H1 (cell line): ENCODE data around the gene MYL3. TPM values are rescaled to one million over a fixed set of nuclear protein-coding genes. Genes with fewer than 3 reads are reported as not detected.

Source experiments
- CTCF ChIA-PET: fragments of 300-600 bp; sonication (Branson Sonifier 250); formaldehyde crosslinking; loops from one replicate; lab custom pipeline; 2021; ENCODE audit not compliant: partially characterized antibody; lab: Charles Lee
- POLR2A ChIA-PET: fragments of 300-600 bp; sonication (Branson Sonifier 250); formaldehyde crosslinking; loops from one replicate; lab custom pipeline; 2021; ENCODE audit warnings: inconsistent platforms; ENCODE audit not compliant: partially characterized antibody; lab: Charles Lee
- DNase-seq, 2 experiments: peaks; one replicate each; pipeline versions ENCODE4 v3.0.0 to v3.0.0-alpha.2; 2010 to 2022; ENCODE audit warnings: low spot score in 2 of 2, low read depth in 1 of 2, mixed read lengths in 1 of 2
- FAIRE-seq: peaks from 2 replicates; lab custom pipeline; 2011; peaks lifted over from hg19 to GRCh38; lab: Jason Lieb, UNC
- H2AFZ ChIP-seq: 2 replicates; pipeline ENCODE4 v1.8.1; 2012; ENCODE audit warnings: low read length, inconsistent platforms
- H2AK5ac ChIP-seq: 2 replicates; pipeline ENCODE4 v1.6.1; 2013; ENCODE audit warnings: low read depth, low read length
- H2BK120ac ChIP-seq: replicated peaks from 2 replicates; pipeline ENCODE3; 2013; ENCODE audit warnings: low read depth, low read length, inconsistent platforms
- H2BK12ac ChIP-seq: 2 replicates; pipeline ENCODE4 v1.6.1; 2013; ENCODE audit warnings: low read depth, low read length
- H2BK15ac ChIP-seq: 2 replicates; pipeline ENCODE4 v1.6.1; 2013; ENCODE audit warnings: low read length
- H2BK20ac ChIP-seq: 2 replicates; pipeline ENCODE4 v1.6.1; 2013; ENCODE audit warnings: low read length
- H2BK5ac ChIP-seq: 2 replicates; pipeline ENCODE4 v1.6.1; 2013; ENCODE audit warnings: low read depth, low read length
- H3K14ac ChIP-seq: 2 replicates; pipeline ENCODE4 v1.6.1; 2013; ENCODE audit warnings: inconsistent platforms; ENCODE audit not compliant: insufficient read length
- H3K18ac ChIP-seq: 2 replicates; pipeline ENCODE4 v1.6.1; 2013; ENCODE audit warnings: low read length; ENCODE audit errors: extremely low read depth
- H3K23ac ChIP-seq: 2 replicates; pipeline ENCODE4 v1.6.1; 2013; ENCODE audit warnings: inconsistent platforms; ENCODE audit not compliant: insufficient read length
- H3K23me2 ChIP-seq: 2 replicates; pipeline ENCODE4 v1.6.1; 2013; ENCODE audit warnings: low read depth, low read length
- H3K27ac ChIP-seq: 2 replicates; pipeline ENCODE4 v1.6.1; 2011; ENCODE audit warnings: low read depth, low read length, inconsistent platforms
- H3K27me3 ChIP-seq, 4 experiments: replicated peaks in 1 of 4; 1 replicate in 1 of 4; 2 replicates in 3 of 4; pipeline versions ENCODE4 v1.6.1 to v1.8.1; 2011 to 2013; ENCODE audit warnings: low read length in 3 of 4, mild to moderate bottlenecking in 3 of 4, inconsistent platforms in 2 of 4, mixed read lengths in 2 of 4, moderate library complexity in 1 of 4; ENCODE audit not compliant: control insufficient read depth in 3 of 4, insufficient read depth in 3 of 4; ENCODE audit errors: extremely low read depth in 1 of 4
- H3K36me3 ChIP-seq, 4 experiments: 2 replicates each; pipeline versions ENCODE4 v1.6.1 to v1.8.1; 2011 to 2013; ENCODE audit warnings: mild to moderate bottlenecking in 4 of 4, low read length in 3 of 4, moderate library complexity in 2 of 4, control low read depth in 1 of 4, inconsistent platforms in 1 of 4; ENCODE audit not compliant: insufficient read depth in 4 of 4, control insufficient read depth in 2 of 4
- H3K4ac ChIP-seq: replicated peaks from 2 replicates; pipeline ENCODE3; 2013; ENCODE audit warnings: low read length, low read depth, mixed read lengths, inconsistent platforms; ENCODE audit not compliant: insufficient read length
- H3K4me1 ChIP-seq, 4 experiments: replicated peaks in 1 of 4; 1 replicate in 1 of 4; 2 replicates in 3 of 4; pipeline versions ENCODE4 v1.6.1 to v1.8.1; 2011 to 2013; ENCODE audit warnings: low read length in 3 of 4, inconsistent platforms in 2 of 4, mixed read lengths in 1 of 4; ENCODE audit not compliant: insufficient read depth in 4 of 4, control insufficient read depth in 3 of 4
- H3K4me2 ChIP-seq, 2 experiments: 2 replicates each; pipeline versions ENCODE4 v1.6.1 to v1.8.1; 2011 to 2013; ENCODE audit warnings: low read depth in 2 of 2, low read length in 2 of 2, control low read depth in 1 of 2, inconsistent platforms in 1 of 2, mild to moderate bottlenecking in 1 of 2; ENCODE audit not compliant: insufficient read depth in 1 of 2
- H3K4me3 ChIP-seq, 4 experiments: fragments of 200-600, 300-600 bp in 1 of 4; sonication (generic), shearing (Covaris generic), sonication (Bioruptor Twin) in 1 of 4; 2 replicates each; pipeline versions ENCODE4 v1.5.1 to v1.8.1; 2011 to 2016; ENCODE audit warnings: low read length in 4 of 4, low read depth in 3 of 4, control low read depth in 2 of 4, inconsistent platforms in 2 of 4, mild to moderate bottlenecking in 2 of 4, mixed read lengths in 1 of 4, moderate library complexity in 1 of 4; ENCODE audit not compliant: insufficient read depth in 2 of 4; ENCODE audit errors: extremely low read depth in 1 of 4
- H3K56ac ChIP-seq: replicated peaks from 2 replicates; pipeline ENCODE3; 2013; ENCODE audit warnings: low read depth, mild to moderate bottlenecking, mixed read lengths, low read length, inconsistent platforms; ENCODE audit not compliant: insufficient read length
- H3K79me1 ChIP-seq: 2 replicates; pipeline ENCODE4 v1.6.1; 2013; ENCODE audit warnings: low read depth, low read length, control low read depth
- H3K79me2 ChIP-seq, 2 experiments: 2 replicates each; pipeline versions ENCODE4 v1.6.1 to v1.8.1; 2012 to 2013; ENCODE audit warnings: low read length in 2 of 2, mild to moderate bottlenecking in 2 of 2, inconsistent platforms in 1 of 2; ENCODE audit not compliant: insufficient read depth in 2 of 2, control insufficient read depth in 1 of 2
- H3K9ac ChIP-seq, 4 experiments: replicated peaks in 1 of 4; 1 replicate in 1 of 4; 2 replicates in 3 of 4; pipeline versions ENCODE4 v1.6.1 to v1.8.1; 2011 to 2013; ENCODE audit warnings: low read depth in 3 of 4, low read length in 3 of 4, control low read depth in 2 of 4, mild to moderate bottlenecking in 2 of 4, moderate library complexity in 2 of 4, inconsistent platforms in 1 of 4; ENCODE audit errors: extremely low read depth in 1 of 4
- H3K9me3 ChIP-seq, 2 experiments: 2 replicates each; pipeline versions ENCODE4 v1.6.1 to v1.8.1; 2012 to 2013; ENCODE audit warnings: mild to moderate bottlenecking in 2 of 2, moderate library complexity in 2 of 2, control low read depth in 1 of 2, inconsistent platforms in 1 of 2, low read depth in 1 of 2, low read length in 1 of 2, mixed read lengths in 1 of 2; ENCODE audit not compliant: insufficient read depth in 2 of 2
- H4K20me1 ChIP-seq, 2 experiments: replicated peaks in 1 of 2; 2 replicates each; pipeline versions ENCODE3 to v1.8.1; 2011 to 2013; ENCODE audit warnings: inconsistent platforms in 2 of 2, low read length in 2 of 2, mild to moderate bottlenecking in 1 of 2; ENCODE audit not compliant: insufficient read depth in 2 of 2, control insufficient read depth in 1 of 2
- H4K5ac ChIP-seq: 2 replicates; pipeline ENCODE4 v1.6.1; 2013; ENCODE audit warnings: low read length, low read depth, mixed read lengths, inconsistent platforms; ENCODE audit not compliant: insufficient read length
- H4K8ac ChIP-seq: 2 replicates; pipeline ENCODE4 v1.8.0; 2013; ENCODE audit warnings: mild to moderate bottlenecking, moderate library complexity, low read length, inconsistent platforms; ENCODE audit not compliant: insufficient read depth; ENCODE audit errors: extremely low read depth
- H4K91ac ChIP-seq: replicated peaks from 2 replicates; pipeline ENCODE3; 2013; ENCODE audit warnings: low read length, mixed read lengths, inconsistent platforms; ENCODE audit not compliant: insufficient read length
- CTBP2 ChIP-seq: IDR thresholded peaks from 2 replicates; pipeline ENCODE4 v1.7.0; 2011; ENCODE audit warnings: borderline replicate concordance, mild to moderate bottlenecking, moderate library complexity, mixed read lengths, low read length; ENCODE audit not compliant: insufficient read depth, insufficient read length
- EP300 ChIP-seq, 2 experiments: IDR thresholded peaks; 1 replicate in 1 of 2; 2 replicates in 1 of 2; pipeline ENCODE4 v1.6.1; 2011 to 2012; ENCODE audit warnings: low read depth in 2 of 2, low read length in 2 of 2, mild to moderate bottlenecking in 2 of 2, borderline replicate concordance in 1 of 2, inconsistent platforms in 1 of 2, moderate library complexity in 1 of 2
- SIRT6 ChIP-seq: IDR thresholded peaks from one replicate; pipeline ENCODE4 v1.7.1; 2012; ENCODE audit warnings: low read length, inconsistent platforms
- SP1 ChIP-seq: IDR thresholded peaks from 2 replicates; pipeline ENCODE4 v1.6.1; 2011; ENCODE audit warnings: low read depth, low read length
- TAF7 ChIP-seq: optimal IDR thresholded peaks from 2 replicates; pipeline ENCODE3; 2011; ENCODE audit warnings: low read depth, mild to moderate bottlenecking, inconsistent platforms, low read length, moderate library complexity, borderline replicate concordance
- TCF12 ChIP-seq: IDR thresholded peaks from 2 replicates; pipeline ENCODE4 v1.6.1; 2011; ENCODE audit warnings: low read depth, mild to moderate bottlenecking, low read length
- USF2 ChIP-seq: IDR thresholded peaks from 2 replicates; pipeline ENCODE4 v1.6.1; 2011; ENCODE audit warnings: low read length, improper control_type of control experiment
- ZNF274 ChIP-seq: IDR thresholded peaks from 2 replicates; pipeline ENCODE4 v1.7.0; 2012; ENCODE audit warnings: low read length, borderline replicate concordance; ENCODE audit errors: extremely low read depth
- WGBS, 2 experiments: shearing (Covaris generic) in 1 of 2; methylation state at CpG; one replicate each; pipeline versions ENCODE4 v1.1.6 to v1.1.7; 2013 to 2015; ENCODE audit warnings: low lambda C conversion rate in 2 of 2, mixed read lengths in 2 of 2, inconsistent platforms in 1 of 2, low coverage in 1 of 2, missing lambda C conversion rate in 1 of 2; ENCODE audit not compliant: insufficient replicate concordance in 2 of 2, insufficient coverage in 1 of 2, insufficient read length in 1 of 2; ENCODE audit errors: extremely low coverage in 1 of 2, missing lambda C conversion rate in 1 of 2; 5-methylcytosine and 5-hydroxymethylcytosine counted together
- polyA plus RNA-seq, 7 experiments: library from polyadenylated mRNA; depleted of rRNA in 3 of 7; stranded (reverse) in 5 of 7; unstranded in 2 of 7; fragments of >200 nt in 5 of 7; fragments of 200-250 nt in 2 of 7; gene quantifications; 1 replicate in 5 of 7; 2 replicates in 1 of 7; 4 replicates in 1 of 7; pipeline versions ENCODE4 v1.2.1 to v1.2.3, GENCODE V29; 2011 to 2013; ENCODE audit warnings: missing spikeins in 2 of 7, mixed read lengths in 2 of 7
- total RNA-seq: library from RNA; stranded (reverse); fragmentation: NEBNext Ultra II Directional; extraction: Animal tissue kit (Norgen Biotek cat#: 25700); gene quantifications from 2 replicates; pipeline ENCODE4 v1.2.1, GENCODE V29; 2021
- TF ChIP-seq, protein P1 (sequence below): IDR thresholded peaks from 2 replicates; pipeline ENCODE4 v1.6.1; 2012; ENCODE audit warnings: inconsistent platforms
- TF ChIP-seq, protein P2 (sequence below): IDR thresholded peaks from 2 replicates; pipeline ENCODE4 v1.6.1; 2012; ENCODE audit warnings: inconsistent platforms

The MYL3 gene
- total and polyA plus RNA-seq, 2 of the 8 experiments (the other 6 are each of a cell fraction or from before 2014, with no cell fraction given): 0.06 TPM; not detected in 1

GRCh38 chr3:46812237-46812791 is 50.9 kb downstream of the MYL3 start:
- H3K18ac ChIP-seq: peak overlapping the region; percentile 99
- no peaks in the 10 kb centered on the region for H3K79me1 ChIP-seq
- peak overlapping the region; percentile 88 to 93 for H3K4me2 ChIP-seq
- FAIRE-seq (no peak), DNase-seq (peak; percentile 34 to 92)
- peak overlapping the region; percentile 33 to 68 (median 52) for H3K4me3 ChIP-seq
- H3K23me2 ChIP-seq: peaks cover 4% of the 10 kb centered on the region
- H2BK120ac ChIP-seq: no peak overlapping the region
- peak overlapping the region; percentile 30 to 61 (median 46); a peak in 5 of 7 replicates for H3K9ac ChIP-seq
- no peak overlapping the region for H2AK5ac ChIP-seq
- H4K91ac ChIP-seq: peak overlapping the region; percentile 59
- H3K27me3 ChIP-seq: peaks cover 0 to 8% (median 0%) of the 10 kb centered on the region in 4 experiments; a peak in 2 of 7 replicates
- H3K14ac ChIP-seq: no peak overlapping the region
- peaks cover 0 to 3% of the 10 kb centered on the region in 2 experiments for H4K20me1 ChIP-seq
- peak overlapping the region; percentile 86 for H2AFZ ChIP-seq
- peak overlapping the region; percentile 72; the same call in 1 of the 2 replicates for H2BK5ac ChIP-seq
- H3K9me3 ChIP-seq: no peaks in the 10 kb centered on the region
- ChIA-PET CTCF (interaction anchor here (1.2 kb wide), 1 partner anchor 342 kb away, joined by 3 read pairs; no protein-coding TSS in a partner anchor), POLR2A (interaction anchor here (1.0 kb wide), 1 partner anchor 17 kb away, joined by 3 read pairs; no protein-coding TSS in a partner anchor)
- H4K5ac ChIP-seq: no peak overlapping the region
- no peak overlapping the region for H2BK12ac ChIP-seq
- H3K23ac ChIP-seq: no peak overlapping the region
- H3K36me3 ChIP-seq: no peaks in the 10 kb centered on the region
- no peak overlapping the region for H3K4ac ChIP-seq
- H2BK15ac ChIP-seq: no peak overlapping the region
- no peak overlapping the region for H3K27ac ChIP-seq
- H2BK20ac ChIP-seq: no peak overlapping the region
- H3K4me1 ChIP-seq: peaks cover 0 to 15% (median 6%) of the 10 kb centered on the region in 4 experiments; a peak in 6 of 7 replicates
- no peaks in the 10 kb centered on the region; a peak in 1 of 4 replicates for H3K79me2 ChIP-seq
- no peak overlapping the region for H3K56ac ChIP-seq
- peak overlapping the region; percentile 83; the same call in 1 of the 2 replicates for H4K8ac ChIP-seq
- 2% methylated on average over 32 of the region's 46 CpGs; no CpG with 5 or more reads in 1 of the 2 experiments for WGBS, 2 experiments
- TF ChIP-seq EP300 (IDR thresholded peaks at IDR 0.05; ENCODE audit: borderline replicate concordance in 1 of 2, low read depth in 2 of 2, low read length in 2 of 2): no peak
- TF ChIP-seq, protein P1, sequence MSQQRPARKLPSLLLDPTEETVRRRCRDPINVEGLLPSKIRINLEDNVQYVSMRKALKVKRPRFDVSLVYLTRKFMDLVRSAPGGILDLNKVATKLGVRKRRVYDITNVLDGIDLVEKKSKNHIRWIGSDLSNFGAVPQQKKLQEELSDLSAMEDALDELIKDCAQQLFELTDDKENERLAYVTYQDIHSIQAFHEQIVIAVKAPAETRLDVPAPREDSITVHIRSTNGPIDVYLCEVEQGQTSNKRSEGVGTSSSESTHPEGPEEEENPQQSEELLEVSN: peak; percentile 98
- TF ChIP-seq, protein P2, sequence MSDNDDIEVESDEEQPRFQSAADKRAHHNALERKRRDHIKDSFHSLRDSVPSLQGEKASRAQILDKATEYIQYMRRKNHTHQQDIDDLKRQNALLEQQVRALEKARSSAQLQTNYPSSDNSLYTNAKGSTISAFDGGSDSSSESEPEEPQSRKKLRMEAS: peak; percentile 90
- no peak for TF ChIP-seq TAF7
- TF ChIP-seq USF2: no peak
- no peak for TF ChIP-seq SP1
- no peak for TF ChIP-seq TCF12
- TF ChIP-seq SIRT6: no peak
- no peak for TF ChIP-seq ZNF274
- no peak for TF ChIP-seq CTBP2
